SHP77 (cell line): ENCODE data around the gene BORA.
A peak's percentile ranks its signal among the peaks of the same experiment; 100 is the strongest.
"Not testable (repeated sequence)": the region's sequence is repeated elsewhere in the genome, so short reads cannot be mapped to it uniquely, and the experiment has no call there.

Source experiments
- DNase-seq, 2 experiments: peaks; one replicate each; lab custom pipeline; 2025; lab: John Stamatoyannopoulos, UW

Gene BORA

GRCh38 chr13:72763411-72763810 lies 35.7 kb downstream of the BORA start:
- no peak for DNase-seq

- DNase-seq: no peak
Measured at GRCh38 chr13:72774019-72774418, 46.3 kb downstream of the BORA start.

GRCh38 chr13:72781451-72782439 lies 54.0 kb downstream of the BORA start, which contains the start of the genes DIS3 and PIBF1:
DIS3 (minus strand) TSS chr13:72781900; CDS start chr13:72781832, 68 bp downstream.
PIBF1 (plus strand) TSS chr13:72782133; CDS start chr13:72783470, 1,337 bp downstream.
- DNase-seq: peak; percentile 96 to 97

GRCh38 chr13:72782717-72783116 lies 55.0 kb downstream of the BORA start:
- no peak for DNase-seq

- not testable (repeated sequence) for DNase-seq
Measured at GRCh38 chr13:72784679-72785078, 57.0 kb downstream of the BORA start.

- no peak for DNase-seq
Measured at GRCh38 chr13:72788831-72789230, 61.1 kb downstream of the BORA start.

GRCh38 chr13:72792640-72793039 lies 64.9 kb downstream of the BORA start:
- no peak for DNase-seq

GRCh38 chr13:72798817-72799216 lies 71.1 kb downstream of the BORA start:
- no peak for DNase-seq

- no peak for DNase-seq
Measured at GRCh38 chr13:72804301-72804700, 76.6 kb downstream of the BORA start.
